Measurements from ENCODE around the gene PDCL2.
"Not testable (repeated sequence)": the region's sequence is repeated elsewhere in the genome, so short reads cannot be mapped to it uniquely, and the experiment has no call there.

The PDCL2 gene

GRCh38 chr4:55592014-55592413, at the start of gene PDCL2:
TSS of gene PDCL2 (minus strand) at chr4:55592245. CDS start at chr4:55592109, 136 bp downstream.
- FAIRE-seq = no peak

- FAIRE-seq = no peak
Measured at GRCh38 chr4:55637272-55637820, 45.3 kb upstream of the PDCL2 start.

DNA sequence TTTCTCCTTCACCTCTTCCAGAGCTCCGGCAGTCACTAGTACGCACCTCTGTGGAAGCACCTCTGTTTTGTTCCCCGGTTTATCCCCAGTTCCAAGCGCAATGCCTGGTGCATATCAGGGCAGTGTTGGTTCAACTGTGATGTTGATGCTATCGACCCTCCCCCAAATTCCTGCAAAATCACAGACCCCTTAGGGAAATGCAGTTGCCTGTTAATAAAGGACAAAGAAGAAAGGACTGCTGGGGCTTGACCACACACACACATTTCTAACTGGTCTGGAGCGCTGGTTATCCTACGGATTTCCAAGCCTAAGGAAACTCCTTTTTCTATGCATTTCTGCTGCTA, 44.6 kb upstream of the PDCL2 start:
- FAIRE-seq = no peak

GRCh38 chr4:55635741-55636655, 44.0 kb upstream of the PDCL2 start, which contains the start of gene NMU:
TSS of gene NMU (minus strand) at chr4:55636298. CDS start at chr4:55636192, 106 bp downstream.
- no peak for FAIRE-seq

DNA sequence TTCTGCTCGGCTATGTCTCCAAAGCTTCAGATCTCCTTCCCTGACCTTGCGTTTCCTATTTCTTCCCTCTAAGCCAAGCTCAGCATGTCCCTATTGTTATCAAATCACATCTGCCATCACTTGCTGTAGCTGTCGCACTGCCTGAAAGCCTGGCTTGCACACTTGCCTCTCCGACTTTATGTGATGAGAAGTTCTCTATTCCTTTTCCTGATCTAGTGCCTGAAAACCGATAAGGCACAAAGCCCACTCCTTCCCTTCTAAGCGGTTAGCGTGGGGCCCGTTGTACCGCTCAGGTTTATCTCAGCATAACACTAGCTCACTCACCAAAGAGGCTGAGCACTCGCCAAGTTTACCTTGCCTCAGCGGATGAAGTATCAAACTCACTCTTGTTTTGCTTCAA, 43.2 kb upstream of the PDCL2 start:
- no peak for FAIRE-seq

DNA sequence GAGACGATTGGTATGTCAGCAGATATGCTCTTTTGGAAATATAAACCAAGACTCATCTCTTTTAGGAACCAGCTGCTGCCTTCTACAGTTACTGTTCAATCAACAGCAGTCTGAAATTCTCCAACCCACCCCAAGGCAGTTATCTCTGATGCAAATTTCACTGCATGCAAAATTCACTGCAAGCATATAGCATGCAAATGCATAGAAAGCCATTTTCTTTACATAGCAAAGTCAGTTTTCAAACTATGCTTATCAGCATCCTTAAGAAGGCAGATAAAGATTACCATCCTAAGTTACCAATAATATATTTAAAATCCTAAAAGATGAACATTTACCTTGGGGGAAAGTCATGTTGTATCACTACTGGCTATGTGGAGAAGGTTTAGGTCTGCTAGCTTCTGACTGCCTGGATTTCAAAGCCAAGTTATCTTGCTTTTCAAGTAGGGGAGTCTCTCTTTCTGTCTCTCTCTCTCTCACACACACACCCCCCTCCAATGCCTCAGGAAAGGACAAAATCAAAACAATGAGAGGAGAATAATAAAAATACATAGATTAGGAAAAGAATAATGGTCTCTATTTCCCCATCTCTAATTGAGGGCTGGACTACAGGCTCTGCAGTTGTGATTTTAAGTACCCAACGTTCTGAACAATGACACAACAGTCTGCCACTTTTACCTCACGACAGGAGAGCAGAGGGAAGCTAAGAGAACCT, 42.5 kb upstream of the PDCL2 start:
- FAIRE-seq = no peak

GRCh38 chr4:55633903-55634302, 41.9 kb upstream of the PDCL2 start:
- FAIRE-seq = no peak

DNA sequence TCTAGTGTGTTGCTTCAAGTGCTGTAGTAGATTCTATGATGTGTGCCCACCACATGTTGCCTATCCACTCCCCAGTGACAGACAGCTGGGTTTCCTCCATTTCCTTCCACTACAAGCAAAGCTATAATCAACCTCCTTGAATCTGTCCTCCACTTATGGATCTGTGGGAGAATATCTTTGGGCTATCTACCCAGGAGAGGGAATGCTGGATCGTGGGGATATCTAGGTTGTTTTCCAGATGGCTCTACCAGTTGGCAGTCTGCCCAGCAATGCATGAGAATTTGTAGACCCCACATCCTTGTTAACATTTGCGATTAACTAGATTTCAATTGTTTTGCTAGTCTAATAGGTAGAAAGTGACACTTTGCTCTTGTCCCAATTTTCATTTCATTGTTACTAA, 33.8 kb upstream of the PDCL2 start:
- no peak for FAIRE-seq

DNA sequence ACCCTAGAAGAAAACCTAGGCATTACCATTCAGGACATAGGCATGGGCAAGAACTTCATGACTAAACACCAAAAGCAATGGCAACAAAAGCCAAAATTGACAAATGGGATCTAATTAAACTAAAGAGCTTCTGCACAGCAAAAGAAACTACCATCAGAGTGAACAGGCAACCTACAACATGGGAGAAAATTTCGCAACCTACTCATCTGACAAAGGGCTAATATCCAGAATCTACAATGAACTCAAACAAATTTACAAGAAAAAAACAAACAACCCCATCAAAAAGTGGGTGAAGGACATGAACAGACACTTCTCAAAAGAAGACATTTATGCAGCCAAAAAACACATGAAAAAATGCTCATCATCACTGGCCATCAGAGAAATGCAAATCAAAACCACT, 32.0 kb upstream of the PDCL2 start:
- not testable (repeated sequence) for FAIRE-seq

GRCh38 chr4:55618546-55619143, 26.6 kb upstream of the PDCL2 start:
- FAIRE-seq = no peak

DNA sequence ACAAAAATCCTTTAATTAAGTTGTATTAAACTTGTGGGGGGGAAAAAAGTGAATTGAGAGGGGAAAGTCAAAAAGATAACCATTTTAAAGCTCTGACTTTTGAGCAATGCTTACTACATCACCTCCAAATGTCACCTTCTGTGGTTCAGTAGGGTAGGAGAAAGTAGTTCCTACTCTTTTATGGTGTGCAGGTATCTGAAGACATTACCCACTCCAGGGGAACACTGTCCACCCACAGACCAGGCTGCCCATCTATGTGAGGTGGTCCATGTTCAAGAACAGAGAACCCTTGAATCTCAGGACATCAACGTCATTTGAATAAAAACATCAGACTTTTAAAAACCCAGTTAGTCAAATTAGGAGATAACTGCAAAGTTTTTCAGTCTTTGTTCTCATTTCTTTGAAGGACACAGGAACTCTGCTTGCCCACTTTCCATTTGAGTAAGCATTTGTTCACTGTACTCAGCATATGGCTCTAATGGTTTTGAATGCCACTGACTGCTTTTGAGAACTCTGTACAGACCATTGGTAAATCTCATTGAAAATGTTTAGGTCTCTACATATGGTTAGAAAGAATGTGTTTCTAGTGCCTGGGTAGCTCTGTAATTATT, 25.6 kb upstream of the PDCL2 start:
- FAIRE-seq = no peak

- FAIRE-seq = no peak
Measured at GRCh38 chr4:55615008-55615407, 23.0 kb upstream of the PDCL2 start.

DNA sequence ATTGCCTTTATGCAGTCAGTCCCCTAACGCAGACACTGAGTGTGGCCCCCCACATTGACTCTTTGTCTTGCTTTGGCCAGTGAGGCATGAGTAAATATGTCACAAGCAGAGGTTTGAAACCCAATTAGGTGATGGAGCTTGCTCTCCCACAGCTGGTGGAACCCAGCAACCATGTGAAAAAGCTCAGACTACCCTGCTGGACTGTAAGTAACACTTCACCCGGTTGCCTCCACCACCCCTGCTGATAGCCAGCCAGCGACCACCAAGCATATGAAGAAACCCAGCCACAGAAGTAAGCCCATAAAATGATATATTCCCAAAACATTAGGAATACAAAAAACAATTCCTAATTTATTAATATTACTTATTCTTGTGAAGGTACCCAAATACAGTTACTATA, 21.6 kb upstream of the PDCL2 start:
- FAIRE-seq = no peak

DNA sequence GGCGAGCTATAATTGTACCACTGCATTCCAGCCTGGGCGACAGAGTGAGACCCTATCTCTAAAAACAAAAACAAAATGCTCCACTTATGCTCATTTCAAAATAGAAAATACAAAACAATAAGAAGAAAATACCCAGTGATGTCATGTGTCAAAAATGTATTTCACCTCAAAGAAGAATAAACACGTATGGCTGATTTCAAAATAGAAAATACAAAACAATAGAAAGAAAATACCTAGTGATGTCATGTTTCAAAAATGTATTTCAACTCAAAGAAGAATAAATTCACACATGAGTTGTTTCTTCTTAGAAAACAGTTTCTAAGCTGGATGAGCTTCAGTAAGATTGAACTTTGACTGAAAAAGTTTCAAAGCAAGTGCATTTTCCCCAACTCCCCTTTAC, 20.3 kb upstream of the PDCL2 start:
- FAIRE-seq = no peak

DNA sequence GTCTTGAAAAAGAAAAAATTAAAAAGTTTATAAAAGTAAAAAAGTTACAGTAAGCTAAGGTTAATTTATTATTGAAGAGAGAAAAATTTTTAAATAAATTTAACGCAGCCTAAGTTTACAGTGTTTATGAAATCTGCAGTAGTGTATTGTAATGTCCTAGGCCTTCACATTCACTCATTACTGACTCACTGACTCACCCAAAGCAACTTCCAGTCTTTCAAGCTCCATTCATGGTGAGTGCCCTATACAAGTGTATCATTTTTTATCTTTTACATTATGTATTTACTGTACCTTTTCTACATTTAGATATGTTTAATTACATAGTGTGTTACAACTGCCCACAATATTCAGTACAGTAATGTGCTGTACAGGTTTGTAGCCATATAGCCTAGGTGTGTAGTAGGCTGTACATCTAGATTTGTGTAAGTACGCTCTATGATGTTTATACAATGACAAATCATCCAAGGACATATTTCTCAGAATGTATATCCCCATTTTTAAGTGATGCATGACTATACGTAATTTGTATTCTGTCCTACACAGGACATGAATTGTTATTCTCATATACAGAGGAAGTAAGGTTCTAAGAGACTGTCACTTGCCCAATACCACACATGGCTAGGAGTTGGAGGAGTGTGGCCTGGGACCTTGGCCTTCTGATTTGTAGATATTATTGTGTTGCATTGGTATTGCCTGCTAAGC, 19.5 kb upstream of the PDCL2 start:
- FAIRE-seq = no peak

DNA sequence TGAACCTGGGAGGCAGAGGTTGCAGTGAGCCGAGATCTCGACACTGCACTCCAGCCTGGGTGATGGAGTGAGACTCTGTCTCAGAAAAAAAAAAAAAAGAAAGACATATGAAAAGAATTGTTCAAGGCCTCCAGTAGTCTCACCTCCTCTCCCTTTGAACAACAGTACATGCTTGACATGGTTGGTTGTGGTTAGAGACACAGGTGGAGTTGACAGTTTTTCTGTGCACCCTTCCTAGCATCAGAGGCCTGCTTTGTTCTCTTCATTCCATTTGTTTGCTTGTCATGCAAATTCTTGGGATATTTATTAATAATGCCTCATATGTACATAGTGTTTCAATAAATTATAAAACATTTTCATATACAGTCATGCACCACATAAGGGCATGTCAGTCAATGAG, 18.3 kb upstream of the PDCL2 start:
- no peak for FAIRE-seq

GRCh38 chr4:55609393-55609866, 17.4 kb upstream of the PDCL2 start:
- no peak for FAIRE-seq

DNA sequence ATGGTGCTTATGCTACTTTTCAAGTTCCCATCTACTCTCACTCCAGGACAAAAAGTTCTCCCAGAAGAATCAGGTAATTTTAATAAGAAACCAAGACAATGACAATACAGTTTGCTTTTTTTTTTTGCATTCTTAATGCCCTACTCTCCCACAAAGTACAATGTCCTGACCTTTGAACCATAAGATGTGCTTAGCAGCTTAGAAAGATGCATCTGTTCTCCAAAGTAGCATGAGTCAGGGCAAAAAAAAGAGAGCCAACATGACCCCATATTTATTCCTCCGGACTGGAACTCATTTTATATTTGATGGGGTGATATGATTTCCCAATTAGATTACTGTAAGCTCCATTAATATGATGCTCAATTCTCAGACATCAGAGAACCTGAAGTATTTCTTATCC, 16.5 kb upstream of the PDCL2 start:
- FAIRE-seq = no peak

- FAIRE-seq = no peak
Measured at GRCh38 chr4:55604996-55605395, 13.0 kb upstream of the PDCL2 start.

GRCh38 chr4:55600640-55601039, 8.6 kb upstream of the PDCL2 start:
- FAIRE-seq = no peak

- no peak for FAIRE-seq
Measured at GRCh38 chr4:55598641-55599040, 6.6 kb upstream of the PDCL2 start.

- FAIRE-seq = no peak
Measured at GRCh38 chr4:55588160-55588559, 3.9 kb downstream of the PDCL2 start.

All from colon (tissue), 2 donors.